ENCODE data around the gene KCNQ1OT1.

GRCh38 chr11:2713094-2713493 lies 13.3 kb upstream of the KCNQ1OT1 start:
- no peak for TF ChIP-seq CTCF (IDR thresholded peaks at IDR 0.05)
- no peak for TF ChIP-seq EZH2 (IDR thresholded peaks at IDR 0.05)
- TF ChIP-seq EZH2phosphoT487 (IDR thresholded peaks at IDR 0.05) = no peak
